Thyroid gland (tissue), 4 donors: ENCODE data around the gene GRM8. TPM values are rescaled to one million over a fixed set of nuclear protein-coding genes. Genes with fewer than 3 reads are reported as not detected.

ENCODE experiments used
- DNase-seq, 2 donors: peaks; one replicate each; pipeline ENCODE4 v3.0.0-alpha.2; 2019
- H3K27ac ChIP-seq, 3 donors: fragments of 200-600 bp; sonication (generic); 1 replicate in 2 of 3; 2 replicates in 1 of 3; pipeline ENCODE4 v1.5.1; 2016 to 2019; ENCODE audit warnings: mild to moderate bottlenecking in 1 of 3, moderate library complexity in 1 of 3
- H3K27me3 ChIP-seq: fragments of 200-600 bp; sonication (generic); one replicate; pipeline ENCODE4 v1.5.1; 2019
- H3K36me3 ChIP-seq, 2 donors: fragments of 200-600 bp; sonication (generic); one replicate each; pipeline ENCODE4 v1.5.1; 2016 to 2019
- H3K4me1 ChIP-seq, 2 donors: fragments of 200-600 bp; sonication (generic); one replicate each; pipeline ENCODE4 v1.5.1; 2017 to 2019
- H3K4me3 ChIP-seq, 3 donors: fragments of 200-600 bp; sonication (generic); replicated peaks in 1 of 3; 1 replicate in 2 of 3; 2 replicates in 1 of 3; pipeline ENCODE4 v1.5.1; 2016; ENCODE audit warnings: mild to moderate bottlenecking in 1 of 3
- H3K9me3 ChIP-seq: fragments of 200-600 bp; sonication (generic); one replicate; pipeline ENCODE4 v1.5.1; 2017
- CTCF ChIP-seq, 6 experiments: fragments of 200-600 bp in 3 of 6; fragments of 450-650 bp in 3 of 6; sonication (generic) in 3 of 6; IDR thresholded peaks; one replicate each; pipeline ENCODE4 v1.5.1; 2016 to 2019; ENCODE audit warnings: antibody characterized with exemption in 6 of 6, mild to moderate bottlenecking in 2 of 6, inconsistent platforms in 1 of 6, moderate library complexity in 1 of 6
- POLR2A ChIP-seq, 2 donors: fragments of 450-650 bp; IDR thresholded peaks; one replicate each; pipeline ENCODE4 v1.6.1; 2017; ENCODE audit warnings: antibody characterized with exemption in 2 of 2, mild to moderate bottlenecking in 2 of 2, moderate library complexity in 1 of 2
- WGBS, 2 donors: methylation state at CpG; one replicate each; pipeline ENCODE4 v1.1.5; 2017; 5-methylcytosine and 5-hydroxymethylcytosine counted together
- intact Hi-C: fragments of 100-400 bp; cut with DNase I; formaldehyde crosslinking; loops from one replicate; pipeline ENCODE4 v1.15.1; 2023
- total RNA-seq, 4 donors: library from RNA; depleted of rRNA; stranded (reverse); fragments of >200 nt; gene quantifications; one replicate each; pipeline ENCODE4 v1.2.3, GENCODE V29; 2016

The GRM8 gene
- total RNA-seq, 4 donors from 2014 or later: 0.54 to 9.5 (median 4.8) TPM

DNA sequence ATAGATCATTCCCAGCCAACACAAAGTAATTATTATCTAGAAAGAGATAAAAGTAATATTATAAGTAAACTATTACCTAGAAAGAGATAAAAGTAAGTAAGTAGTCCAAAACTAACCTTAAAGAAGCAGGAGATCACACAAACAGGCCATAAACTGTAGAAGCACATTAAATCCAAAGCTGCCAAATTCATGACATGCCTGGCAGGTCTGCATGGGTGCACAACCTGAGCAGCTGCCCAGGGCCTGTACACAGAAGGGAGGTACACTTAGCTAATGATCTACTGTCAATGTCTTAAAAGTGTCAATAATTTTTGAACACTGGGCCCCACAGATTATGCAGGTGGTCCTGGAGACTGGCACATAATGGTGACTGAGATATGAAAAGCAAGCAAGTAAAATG, 196.5 kb downstream of the GRM8 start:
- Histone ChIP-seq H3K27me3 (no peaks in the 10 kb centered on the region), H3K4me3 (no peak overlapping the region), H3K4me1 (no peaks in the 10 kb centered on the region), H3K27ac (no peak overlapping the region), H3K36me3 (no peaks in the 10 kb centered on the region), H3K9me3 (no peaks in the 10 kb centered on the region)
- intact Hi-C loops: no loop called here
- DNase-seq: no peak
- TF ChIP-seq POLR2A (IDR thresholded peaks at IDR 0.05) (no peak), CTCF (IDR thresholded peaks at IDR 0.05) (no peak)

DNA sequence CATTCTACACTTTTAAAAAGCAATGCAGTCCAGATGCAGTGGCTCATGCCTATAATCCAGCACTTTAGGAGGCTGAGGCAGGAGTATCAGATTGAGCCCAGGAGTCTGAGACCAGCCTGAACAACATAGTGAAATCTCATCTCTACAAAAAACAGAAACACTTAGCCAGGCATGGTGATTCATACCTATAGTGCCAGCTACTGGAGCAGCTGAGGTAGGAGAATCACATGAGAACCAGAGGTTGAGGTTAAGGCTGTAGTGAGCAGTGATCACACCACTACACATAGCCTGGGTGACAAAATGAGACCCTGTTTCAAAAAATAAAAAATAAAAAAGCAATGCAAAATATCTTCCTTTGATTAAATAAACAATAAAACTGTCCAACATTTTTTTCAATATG, 205.2 kb downstream of the GRM8 start:
- TF ChIP-seq POLR2A (IDR thresholded peaks at IDR 0.05) (no peak), CTCF (IDR thresholded peaks at IDR 0.05) (no peak)
- H3K4me1 ChIP-seq: no peaks in the 10 kb centered on the region
- H3K27me3 ChIP-seq: no peaks in the 10 kb centered on the region
- no peak overlapping the region for H3K27ac ChIP-seq
- H3K9me3 ChIP-seq: no peaks in the 10 kb centered on the region
- H3K36me3 ChIP-seq: no peaks in the 10 kb centered on the region
- no peak for DNase-seq
- no peak overlapping the region for H3K4me3 ChIP-seq
- intact Hi-C loops: no loop called here

GRCh38 chr7:127041689-127042452, 210.9 kb downstream of the GRM8 start:
- DNase-seq: no peak
- Histone ChIP-seq H3K4me1 (no peaks in the 10 kb centered on the region), H3K27ac (no peak overlapping the region), H3K4me3 (no peak overlapping the region), H3K9me3 (no peaks in the 10 kb centered on the region), H3K36me3 (no peaks in the 10 kb centered on the region), H3K27me3 (no peaks in the 10 kb centered on the region)
- intact Hi-C loops: no loop called here
- WGBS, 2 donors: 85 to 92% methylated on average over 6 to 7 of the region's 7 CpGs
- TF ChIP-seq POLR2A (IDR thresholded peaks at IDR 0.05) (no peak), CTCF (IDR thresholded peaks at IDR 0.05) (no peak)

DNA sequence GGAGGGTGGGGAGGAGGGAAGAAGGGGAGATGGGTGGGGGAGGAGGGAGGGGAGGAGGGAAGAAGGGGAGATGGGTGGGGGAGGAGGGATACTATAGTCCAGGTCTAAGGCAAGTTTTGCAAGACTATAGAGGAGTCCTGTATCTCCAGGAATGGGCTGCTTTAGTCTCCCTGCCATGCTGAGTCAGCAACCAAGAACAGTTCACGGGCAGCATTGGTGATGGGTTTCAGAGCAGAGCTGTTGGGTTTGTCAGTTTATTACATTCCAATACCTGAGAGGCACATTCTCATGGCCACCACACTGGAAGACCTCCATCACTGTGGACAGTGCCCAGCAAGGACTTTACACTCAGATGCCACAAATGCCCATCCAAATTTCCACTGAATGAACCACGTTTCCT, 212.7 kb downstream of the GRM8 start:
- no peak overlapping the region for H3K27ac ChIP-seq
- no peak overlapping the region for H3K4me3 ChIP-seq
- no peaks in the 10 kb centered on the region for H3K4me1 ChIP-seq
- intact Hi-C loops: no loop called here
- DNase-seq: no peak
- H3K9me3 ChIP-seq: no peaks in the 10 kb centered on the region
- WGBS, 2 donors: 86 to 89% methylated on average over 2 of the region's 2 CpGs
- TF ChIP-seq CTCF (IDR thresholded peaks at IDR 0.05): no peak
- no peak for TF ChIP-seq POLR2A (IDR thresholded peaks at IDR 0.05)
- no peaks in the 10 kb centered on the region for H3K36me3 ChIP-seq
- no peaks in the 10 kb centered on the region for H3K27me3 ChIP-seq

DNA sequence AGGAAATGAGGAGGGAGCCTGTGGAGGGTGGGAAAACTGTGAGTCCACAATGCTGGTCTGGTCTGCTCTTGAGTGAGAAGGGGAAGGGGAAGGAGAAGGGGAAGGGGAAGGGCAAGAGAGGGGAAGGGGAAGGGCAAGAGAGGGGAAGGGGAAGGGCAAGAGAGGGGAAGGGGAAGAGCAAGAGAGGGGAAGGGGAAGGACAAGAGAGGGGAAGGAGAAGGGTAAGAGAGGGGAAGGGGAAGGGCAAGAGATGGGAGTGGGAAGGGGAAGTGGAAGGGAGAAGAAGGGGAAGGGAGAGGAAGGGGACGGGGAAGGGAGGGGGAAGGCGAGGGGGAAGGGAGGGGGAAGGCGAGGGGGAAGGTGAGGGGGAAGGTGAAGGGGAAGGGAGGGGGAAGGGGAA, 213.2 kb downstream of the GRM8 start:
- H3K4me1 ChIP-seq: no peaks in the 10 kb centered on the region
- H3K27me3 ChIP-seq: no peaks in the 10 kb centered on the region
- WGBS, 2 donors: 100% methylated on average over 1 of the region's 3 CpGs; no CpG with 5 or more reads in 1 of the 2 donors
- no peaks in the 10 kb centered on the region for H3K9me3 ChIP-seq
- TF ChIP-seq CTCF (IDR thresholded peaks at IDR 0.05): no peak
- no peak for TF ChIP-seq POLR2A (IDR thresholded peaks at IDR 0.05)
- intact Hi-C loops: no loop called here
- H3K4me3 ChIP-seq: no peak overlapping the region
- no peak for DNase-seq
- no peak overlapping the region for H3K27ac ChIP-seq
- no peaks in the 10 kb centered on the region for H3K36me3 ChIP-seq
